GM19468 (cell line): ENCODE data around the gene ATG2B.

ENCODE experiments used
- ATAC-seq: cut with Tn5 transposase; IDR thresholded peaks from one replicate; pipeline ENCODE4 v1.9.1; 2021; ENCODE audit warnings: mild to moderate bottlenecking, moderate library complexity, moderate number of reproducible peaks; ENCODE audit not compliant: unreplicated experiment; ENCODE audit errors: extremely low read depth

Gene ATG2B

GRCh38 chr14:96320605-96321004 lies 42.5 kb downstream of the ATG2B start:
- ATAC-seq = no peak

DNA sequence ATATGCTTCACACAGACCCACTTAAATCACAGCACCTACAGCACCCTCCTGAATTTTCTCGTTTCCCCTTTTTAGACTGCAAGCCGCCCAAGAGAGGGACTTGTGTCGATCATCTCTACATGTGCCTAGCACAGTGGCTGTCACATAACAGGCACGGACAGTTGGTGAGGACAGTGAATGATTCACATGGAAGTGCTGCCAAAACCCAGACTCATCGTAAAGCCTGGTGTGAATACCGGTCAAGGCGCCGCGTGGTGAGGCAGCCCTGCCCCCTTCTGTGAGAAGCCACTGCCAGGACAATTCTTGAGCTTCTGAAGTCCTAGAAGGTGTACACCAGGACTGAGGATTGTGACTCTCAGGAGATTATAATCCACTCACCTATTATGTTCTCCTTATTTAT lies 44.3 kb downstream of the ATG2B start:
- ATAC-seq = no peak

DNA sequence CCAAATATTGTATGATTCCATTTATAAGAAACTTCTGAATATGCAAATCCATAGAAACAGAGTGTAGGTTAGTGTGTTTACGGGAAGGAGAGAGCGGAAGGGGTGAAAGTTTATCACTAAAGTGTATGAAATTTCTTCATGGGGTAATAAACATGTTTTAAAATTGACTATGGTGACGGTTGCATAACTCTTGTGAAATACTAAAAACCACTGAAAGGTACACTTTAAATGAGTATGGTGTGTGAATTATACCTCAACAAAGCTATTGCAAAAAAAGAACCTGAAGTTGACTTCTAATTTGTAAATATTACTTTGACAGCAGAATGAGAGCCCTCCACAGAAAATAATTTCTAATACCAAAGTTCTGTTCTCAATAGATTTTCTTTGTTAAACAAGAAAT lies 47.1 kb downstream of the ATG2B start:
- ATAC-seq = no peak

DNA sequence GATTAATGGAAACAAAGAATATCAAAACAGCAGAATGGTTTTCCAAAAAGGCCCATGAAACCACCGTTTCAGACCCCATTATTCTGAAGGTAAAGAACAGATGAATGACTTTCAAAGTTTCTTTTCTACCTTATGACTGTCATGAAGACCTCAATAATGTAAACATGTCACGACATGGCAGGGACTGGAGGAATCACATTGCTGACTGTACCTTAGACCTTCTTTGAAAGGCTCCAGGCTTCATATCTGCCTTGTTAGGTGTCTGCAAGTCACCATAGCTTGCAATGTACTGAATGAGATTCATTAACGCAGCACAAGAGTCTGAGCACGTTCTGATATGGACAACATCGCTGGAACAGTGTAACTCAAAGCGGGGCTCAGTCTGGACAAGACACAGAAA lies 52.2 kb downstream of the ATG2B start:
- ATAC-seq = no peak

- ATAC-seq = no peak
Observed at GRCh38 chr14:96309896-96310330, 53.2 kb downstream of the ATG2B start.

GRCh38 chr14:96309133-96309895 lies 53.8 kb downstream of the ATG2B start:
- ATAC-seq = no peak

DNA sequence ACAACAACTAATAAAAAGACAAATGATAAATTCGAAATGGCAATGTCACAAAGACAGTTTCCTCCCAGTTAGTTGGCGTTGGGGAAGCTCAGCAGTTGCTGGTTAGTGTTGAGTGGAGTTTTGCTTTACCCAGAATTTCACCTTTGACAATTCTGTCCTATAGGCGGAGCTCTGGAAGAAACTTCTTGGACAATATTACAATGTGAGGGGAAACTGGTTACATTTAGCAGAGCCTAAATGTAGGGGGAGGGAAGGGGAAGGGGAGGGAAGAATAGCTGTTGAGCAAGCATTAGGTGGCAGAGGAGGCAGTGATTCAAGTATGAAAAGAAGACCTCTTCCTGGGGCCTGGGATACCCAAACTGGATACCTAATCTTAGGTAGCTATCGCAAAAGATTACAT lies 55.7 kb downstream of the ATG2B start:
- no peak for ATAC-seq

GRCh38 chr14:96304956-96305355 lies 58.2 kb downstream of the ATG2B start:
- ATAC-seq = no peak

DNA sequence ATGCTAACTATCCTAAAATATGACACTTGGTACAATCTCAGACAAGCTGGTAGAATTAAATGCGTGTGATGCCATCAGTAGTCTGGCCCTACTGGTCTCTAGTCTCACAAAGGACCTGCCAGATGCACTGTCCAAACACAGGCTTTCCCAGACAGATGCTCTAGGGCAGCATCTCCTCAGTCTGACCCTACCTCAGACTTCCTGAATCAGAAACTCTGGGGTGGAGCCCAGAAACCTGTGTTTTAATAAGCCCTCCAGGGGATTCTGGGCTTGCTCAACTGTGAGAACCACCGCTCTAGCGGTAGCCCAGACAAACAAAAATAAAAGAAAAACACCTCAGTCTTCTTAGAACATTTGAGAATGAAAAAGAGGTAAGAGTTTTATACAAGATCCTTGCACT lies 59.2 kb downstream of the ATG2B start:
- ATAC-seq = no peak

DNA sequence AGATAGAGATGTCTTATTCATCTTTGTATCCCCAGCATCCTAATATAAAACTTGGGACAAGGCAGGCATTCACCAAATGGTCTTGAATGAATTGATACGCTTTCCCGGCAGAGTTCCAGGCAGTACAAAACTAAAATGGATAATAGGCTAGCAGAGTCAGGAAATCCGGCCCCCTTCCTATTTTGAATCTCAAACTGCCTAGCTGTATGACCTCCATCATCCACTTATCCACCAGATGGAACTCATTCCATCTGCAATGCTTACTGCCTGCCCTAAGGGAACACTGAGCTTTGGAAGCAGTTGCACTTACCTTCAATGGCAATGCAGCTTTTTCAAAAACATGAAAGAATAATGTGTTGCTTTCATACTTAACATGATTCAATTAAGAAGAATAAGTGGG lies 63.7 kb downstream of the ATG2B start:
- ATAC-seq = no peak

- ATAC-seq = no peak
Observed at GRCh38 chr14:96297997-96298515, 65.1 kb downstream of the ATG2B start.

- ATAC-seq = no peak
Observed at GRCh38 chr14:96297000-96297399, 66.1 kb downstream of the ATG2B start.

- no peak for ATAC-seq
Observed at GRCh38 chr14:96294246-96294645, 68.9 kb downstream of the ATG2B start.

DNA sequence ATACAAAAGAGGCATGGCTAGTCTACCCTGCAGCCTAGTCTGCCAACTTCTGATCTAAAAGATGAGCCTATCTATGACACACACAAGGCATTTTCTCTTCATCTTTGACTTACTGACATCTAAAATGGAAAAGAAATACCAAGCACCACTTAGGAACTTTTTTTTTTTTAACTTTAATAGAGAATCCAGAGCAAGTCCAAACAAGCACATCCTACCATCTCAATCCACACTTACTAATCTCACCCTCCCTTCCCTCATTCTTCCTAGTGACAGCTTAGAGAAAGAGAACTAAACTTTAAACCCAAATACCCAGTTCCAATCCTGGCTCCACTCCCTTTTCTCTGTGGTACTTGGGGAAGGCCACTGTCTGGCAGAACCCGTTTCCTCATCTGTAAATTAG lies 75.3 kb downstream of the ATG2B start:
- ATAC-seq = no peak

DNA sequence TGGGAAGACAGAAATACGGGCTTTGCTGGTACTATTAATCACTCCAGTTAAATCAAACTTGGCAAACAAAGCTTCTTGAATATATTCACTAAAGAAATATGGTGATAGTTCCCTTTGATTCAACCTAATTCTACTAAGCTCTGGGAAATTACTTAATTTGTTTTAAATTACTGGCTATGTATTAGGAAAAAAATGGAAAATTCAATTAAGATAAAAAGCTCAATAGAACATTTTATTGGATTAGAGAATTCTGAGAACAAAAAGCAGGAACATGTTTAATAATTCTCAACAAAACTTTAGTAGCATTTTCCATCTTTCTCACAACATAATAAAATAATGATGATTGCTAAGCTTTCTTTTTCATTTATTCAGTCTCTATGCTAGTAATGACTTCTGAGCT lies 76.9 kb downstream of the ATG2B start:
- no peak for ATAC-seq

- ATAC-seq = no peak
Observed at GRCh38 chr14:96285667-96286066, 77.5 kb downstream of the ATG2B start.

GRCh38 chr14:96284430-96284829 lies 78.7 kb downstream of the ATG2B start:
- no peak for ATAC-seq

DNA sequence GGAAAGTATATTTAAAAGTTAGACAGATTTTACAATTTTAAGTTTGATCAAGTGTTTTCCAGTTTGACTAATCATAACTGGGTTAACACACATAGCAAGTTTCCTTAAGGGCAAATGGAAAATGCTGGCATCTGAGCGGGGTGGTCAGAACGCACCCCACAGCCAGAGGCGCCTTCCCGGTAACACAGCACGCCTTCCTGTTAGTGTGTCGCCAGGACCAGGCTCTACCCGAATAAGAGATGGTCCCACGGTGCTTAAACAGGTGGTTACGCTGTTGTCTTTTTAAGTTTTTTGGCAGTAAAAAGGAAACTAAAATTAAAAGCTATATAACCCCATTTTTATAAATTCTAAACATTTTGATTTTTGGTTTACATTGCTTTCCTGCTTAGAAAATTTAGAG lies 79.1 kb downstream of the ATG2B start:
- ATAC-seq = no peak

DNA sequence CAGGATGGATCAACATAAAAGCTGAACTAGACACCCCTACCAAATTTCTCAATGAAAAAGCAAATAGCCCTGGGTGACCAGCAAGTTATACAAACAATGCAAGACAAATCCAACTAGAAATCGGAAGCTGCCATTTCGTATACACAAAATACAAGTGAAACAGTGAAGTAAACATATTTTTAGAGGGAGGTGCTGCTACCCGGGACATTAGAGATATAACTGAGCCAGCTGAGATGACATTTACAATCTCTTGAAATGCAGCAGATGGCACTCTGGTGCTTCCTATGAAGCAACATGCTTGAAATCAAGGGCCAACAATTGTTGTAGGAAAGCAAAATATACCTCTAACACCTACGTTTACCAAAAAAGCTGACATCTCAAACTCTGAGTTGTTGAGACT lies 81.7 kb downstream of the ATG2B start:
- no peak for ATAC-seq

DNA sequence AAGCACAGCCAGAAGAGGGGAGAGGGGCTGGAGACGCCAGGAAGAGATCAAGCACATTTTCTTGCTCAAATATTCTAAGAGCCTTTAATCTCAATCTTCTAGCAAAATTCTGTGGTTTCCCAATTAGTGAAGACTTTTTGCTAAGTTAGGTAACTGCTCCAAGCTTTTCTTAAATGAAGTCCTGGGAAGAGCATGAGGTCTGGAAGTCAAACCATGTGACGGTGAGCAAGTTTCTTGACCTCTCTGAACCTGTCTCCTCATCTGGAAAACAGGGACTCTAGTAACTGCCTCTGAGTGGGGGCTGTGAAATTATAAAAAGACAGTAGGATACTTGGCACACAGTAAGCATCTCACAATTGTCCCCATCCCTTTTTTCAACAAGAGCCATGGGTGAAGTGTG lies 83.0 kb downstream of the ATG2B start:
- ATAC-seq = no peak

- ATAC-seq = no peak
Observed at GRCh38 chr14:96279564-96279963, 83.6 kb downstream of the ATG2B start.

DNA sequence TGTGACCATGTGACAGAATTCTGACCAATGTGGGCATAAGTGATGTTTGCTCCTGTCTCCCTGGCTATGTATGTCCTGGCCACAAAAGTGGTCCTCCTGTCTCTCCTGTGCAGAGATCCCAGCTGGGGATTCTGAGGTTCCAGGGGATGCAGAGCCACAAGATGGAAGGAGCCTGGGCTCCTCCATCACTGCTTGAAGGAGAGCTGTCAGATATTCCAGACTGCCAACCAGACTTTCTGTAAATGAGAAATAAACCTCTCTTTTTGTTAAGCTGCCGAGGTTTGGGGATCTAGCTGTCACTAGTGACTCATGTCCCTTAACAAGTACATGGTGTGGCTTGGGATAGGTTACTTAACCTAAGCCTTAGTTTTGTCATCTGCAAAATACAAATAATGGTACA lies 85.3 kb downstream of the ATG2B start:
- no peak for ATAC-seq
